Measurements from ENCODE around the gene TMEM181. TPM values are rescaled to one million over a fixed set of nuclear protein-coding genes. Genes with fewer than 3 reads are reported as not detected.

TMEM181 gene
- total RNA-seq, 1 donor from 2014 or later = 18.4 TPM

- intact Hi-C loops (cut with DNase I) = no loop called here
- H3K36me3 ChIP-seq = no peaks in the 10 kb centered on the region
- H3K4me1 ChIP-seq = peaks cover 28% of the 10 kb centered on the region
- no peaks in the 10 kb centered on the region for H3K9me3 ChIP-seq
- H3K27ac ChIP-seq = no peak overlapping the region
- TF ChIP-seq CTCF (IDR thresholded peaks at IDR 0.05) (no peak), POLR2A (IDR thresholded peaks at IDR 0.05) (no peak), POLR2AphosphoS5 (IDR thresholded peaks at IDR 0.05; ENCODE audit: insufficient read depth in 1 of 2, low read depth in 1 of 2) (no peak)
- no peaks in the 10 kb centered on the region for H3K27me3 ChIP-seq
- DNase-seq (ENCODE audit: extremely low spot score in 2 of 2) = no peak
- H3K4me3 ChIP-seq = no peak overlapping the region
Measured at GRCh38 chr6:158567871-158568401, 8.0 kb downstream of the TMEM181 start.

- intact Hi-C loops (cut with DNase I) = no loop called here
- DNase-seq (ENCODE audit: extremely low spot score in 2 of 2) = no peak
Measured at GRCh38 chr6:158568549-158568948, 8.7 kb downstream of the TMEM181 start.

GRCh38 chr6:158569036-158569435 is 9.1 kb downstream of the TMEM181 start:
- Histone ChIP-seq H3K27me3 (no peaks in the 10 kb centered on the region), H3K9me3 (no peaks in the 10 kb centered on the region), H3K36me3 (no peaks in the 10 kb centered on the region), H3K4me1 (peaks cover 28% of the 10 kb centered on the region), H3K4me3 (no peak overlapping the region), H3K27ac (no peak overlapping the region)
- TF ChIP-seq POLR2A (IDR thresholded peaks at IDR 0.05) (no peak), CTCF (IDR thresholded peaks at IDR 0.05) (no peak), POLR2AphosphoS5 (IDR thresholded peaks at IDR 0.05; ENCODE audit: insufficient read depth in 1 of 2, low read depth in 1 of 2) (no peak)
- intact Hi-C loops (cut with DNase I) = no loop called here
- DNase-seq (ENCODE audit: extremely low spot score in 2 of 2) = no peak

More at GRCh38 chr6:158568549-158568948, 8.7 kb downstream of the TMEM181 start:
- peaks cover 28% of the 10 kb centered on the region for H3K4me1 ChIP-seq
- no peaks in the 10 kb centered on the region for H3K36me3 ChIP-seq
- H3K27ac ChIP-seq = no peak overlapping the region
- TF ChIP-seq POLR2AphosphoS5 (IDR thresholded peaks at IDR 0.05; ENCODE audit: insufficient read depth in 1 of 2, low read depth in 1 of 2) (no peak), CTCF (IDR thresholded peaks at IDR 0.05) (no peak), POLR2A (IDR thresholded peaks at IDR 0.05) (no peak)
- H3K27me3 ChIP-seq = no peaks in the 10 kb centered on the region
- no peak overlapping the region for H3K4me3 ChIP-seq
- H3K9me3 ChIP-seq = no peaks in the 10 kb centered on the region

- TF ChIP-seq POLR2AphosphoS5 (IDR thresholded peaks at IDR 0.05; ENCODE audit: insufficient read depth in 1 of 2, low read depth in 1 of 2) (no peak), POLR2A (IDR thresholded peaks at IDR 0.05) (no peak), CTCF (IDR thresholded peaks at IDR 0.05) (no peak)
- no peak for DNase-seq (ENCODE audit: extremely low spot score in 2 of 2)
- Histone ChIP-seq H3K36me3 (no peaks in the 10 kb centered on the region), H3K27ac (no peak overlapping the region), H3K27me3 (no peaks in the 10 kb centered on the region), H3K9me3 (no peaks in the 10 kb centered on the region), H3K4me1 (peaks cover 20% of the 10 kb centered on the region), H3K4me3 (no peak overlapping the region)
- intact Hi-C loops (cut with DNase I) = no loop called here
Measured at GRCh38 chr6:158570681-158570962, 10.7 kb downstream of the TMEM181 start.

DNA sequence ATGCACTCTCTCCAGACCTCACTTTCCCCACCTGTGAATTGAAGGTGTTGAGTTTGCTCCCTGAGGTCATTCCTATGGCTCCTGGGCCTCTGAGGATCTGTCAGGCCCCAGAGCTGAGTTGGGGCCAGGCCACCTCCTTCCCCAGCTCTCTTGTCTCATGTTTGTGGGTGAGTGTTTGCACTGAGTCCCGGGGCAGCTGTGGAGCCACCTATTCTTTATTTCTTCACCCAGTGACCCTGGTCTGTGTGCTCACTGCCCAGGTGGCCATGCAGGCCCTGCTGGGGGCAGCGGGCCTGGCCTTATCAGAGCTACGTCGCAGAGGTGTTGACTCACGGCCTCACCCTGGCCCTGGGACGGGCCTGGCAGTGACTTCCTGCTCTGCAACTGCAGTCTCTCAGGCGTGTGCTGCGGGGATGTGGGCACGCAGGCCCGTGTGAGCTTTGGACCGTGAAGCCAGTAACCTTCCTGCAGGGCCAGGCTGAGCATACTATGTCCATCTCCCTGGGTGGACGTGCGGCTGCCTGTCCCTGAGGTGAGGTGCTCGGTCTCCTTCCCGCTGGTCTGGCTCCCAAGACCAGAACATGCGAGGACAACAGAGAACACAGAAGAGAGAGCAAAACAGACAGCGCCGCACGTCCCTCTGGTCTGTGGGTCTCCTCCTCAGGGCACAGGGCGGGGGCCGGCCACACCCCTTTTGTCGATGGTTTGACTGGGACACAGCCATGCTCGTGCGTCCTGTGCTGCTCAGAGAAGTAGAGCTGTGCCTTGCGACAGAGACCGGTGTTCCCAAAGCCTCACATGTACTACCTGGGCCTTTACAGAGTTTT is 12.1 kb downstream of the TMEM181 start:
- Histone ChIP-seq H3K4me1 (peaks cover 19% of the 10 kb centered on the region), H3K4me3 (no peak overlapping the region), H3K27me3 (no peaks in the 10 kb centered on the region), H3K9me3 (no peaks in the 10 kb centered on the region), H3K27ac (no peak overlapping the region), H3K36me3 (no peaks in the 10 kb centered on the region)
- TF ChIP-seq CTCF (IDR thresholded peaks at IDR 0.05) (no peak), POLR2AphosphoS5 (IDR thresholded peaks at IDR 0.05; ENCODE audit: insufficient read depth in 1 of 2, low read depth in 1 of 2) (no peak), POLR2A (IDR thresholded peaks at IDR 0.05) (no peak)
- intact Hi-C loops (cut with DNase I) = no loop called here
- no peak for DNase-seq (ENCODE audit: extremely low spot score in 2 of 2)

Data from vagina (tissue), 2 donors.